Measurements from ENCODE around the gene KLF13. TPM values are rescaled to one million over a fixed set of nuclear protein-coding genes. Genes with fewer than 3 reads are reported as not detected.

KLF13 gene
- total and polyA plus RNA-seq, 10 of the 15 experiments (the other 5 are each of a cell fraction or from before 2014, with no cell fraction given): 20.3 to 109 (median 51.4) TPM

GRCh38 chr15:31305375-31305774, 21.3 kb upstream of the KLF13 start (continued):
- TF ChIP-seq ATF2 (IDR thresholded peaks at IDR 0.05; ENCODE audit: low read length) (no peak), ZNF24 (IDR thresholded peaks at IDR 0.05) (no peak), PKNOX1 (IDR thresholded peaks at IDR 0.05) (no peak), NFXL1 (IDR thresholded peaks at IDR 0.05; ENCODE audit: borderline replicate concordance) (no peak)

- Histone ChIP-seq H3K36me3 (ENCODE audit: control insufficient read depth in 2 of 2, insufficient read depth in 2 of 2, low read length in 1 of 2) (no peaks in the 10 kb centered on the region), H3K4me2 (ENCODE audit: control insufficient read depth, insufficient read depth) (no peak overlapping the region), H3K79me2 (ENCODE audit: control insufficient read depth, insufficient read depth, low read length) (no peaks in the 10 kb centered on the region), H3K4me3 (no peak overlapping the region), H3K27me3 (replicated peaks in 1 of 2; ENCODE audit: control insufficient read depth in 2 of 2, insufficient read depth in 2 of 2, low read length in 1 of 2) (no peaks in the 10 kb centered on the region), H3K9ac (ENCODE audit: control insufficient read depth, insufficient read depth, low read length) (no peak overlapping the region), H3K4me1 (ENCODE audit: control insufficient read depth, insufficient read depth, low read length) (peaks cover 28% of the 10 kb centered on the region), H2AFZ (ENCODE audit: control insufficient read depth, low read depth, low read length) (no peak overlapping the region), H4K20me1 (ENCODE audit: control insufficient read depth, insufficient read depth) (no peaks in the 10 kb centered on the region), H3K27ac (ENCODE audit: control insufficient read depth, insufficient read depth) (no peak overlapping the region), H3K9me3 (replicated peaks; ENCODE audit: control insufficient read depth, insufficient read depth, low read length) (no peaks in the 10 kb centered on the region)
- SMC1A ChIA-PET (ENCODE audit: uncharacterized antibody, unreplicated experiment): interaction anchor here (1.0 to 1.3 kb wide), 3 partner anchors 18 to 60 kb away, joined by 3 to 4 read pairs (median 3); no protein-coding TSS in a partner anchor
- no peak for FAIRE-seq
- CTCF ChIA-PET: no interaction called here
- DNase-seq (ENCODE audit: low read depth, low spot score): no peak
- no TSS peak for BruUV-seq (replicated peaks)
- intact Hi-C loops (cut with micrococcal nuclease; ENCODE audit: unreplicated experiment): loop anchor here (5.0 kb wide), 1 partner anchor 39 kb away; no protein-coding TSS in a partner anchor
- WGBS (ENCODE audit: insufficient coverage, insufficient replicate concordance, low lambda C conversion rate, missing lambda C conversion rate): 81% methylated on average over 12 of the region's 12 CpGs
- RAD21 ChIA-PET (ENCODE audit: unreplicated experiment): interaction anchor here (0.6 to 1.6 kb wide), 2 partner anchors 11 to 14 kb away, joined by 3 to 4 read pairs; no protein-coding TSS in a partner anchor
- in situ Hi-C loops (cut with MboI): no loop called here
- POLR2A ChIA-PET: no interaction called here
- ATAC-seq: no peak
- no peak for TF ChIP-seq STAT1 (conservative IDR thresholded peaks at IDR 0.05)
- TF ChIP-seq NFXL1 (IDR thresholded peaks at IDR 0.05; ENCODE audit: borderline replicate concordance): no peak
- TF ChIP-seq MYB (IDR thresholded peaks at IDR 0.05; ENCODE audit: borderline replicate concordance, low read depth, low read length): no peak
- no peak for TF ChIP-seq TBL1XR1 (IDR thresholded peaks at IDR 0.05; ENCODE audit: low read depth, low read length)
- TF ChIP-seq IRF5 (IDR thresholded peaks at IDR 0.05; ENCODE audit: borderline replicate concordance): no peak
- TF ChIP-seq ZBTB4 (CRISPR knock-in tag; IDR thresholded peaks at IDR 0.05): no peak
- no peak for TF ChIP-seq REST (IDR thresholded peaks at IDR 0.05; ENCODE audit: low read depth, low read length)
- no peak for TF ChIP-seq ZNF622 (IDR thresholded peaks at IDR 0.05)
Observed at GRCh38 chr15:31305796-31306425, 20.7 kb upstream of the KLF13 start.
